Purkinje cell (primary cell): Measurements from ENCODE around the gene RAB11FIP3. TPM values are rescaled to one million over a fixed set of nuclear protein-coding genes. Genes with fewer than 3 reads are reported as not detected.

Experiments used
- polyA plus RNA-seq: library from polyadenylated mRNA; unstranded; fragments of >200 nt; fragmentation: Nextera tagmentation; gene quantifications from 2 replicates; pipeline ENCODE4 v1.2.1, GENCODE V29; 2014

Gene RAB11FIP3
- polyA plus RNA-seq, result 1.1 and 1.6 TPM in 2 replicates

GRCh38 chr16:425082-425718 lies at the start of gene RAB11FIP3:
TSS of gene RAB11FIP3 (plus strand) at chr16:425649. CDS start at chr16:426007, 358 bp downstream.

GRCh38 chr16:381789-382717 lies 43.4 kb upstream of the RAB11FIP3 start, which contains the start of gene PGAP6:
TSS of gene PGAP6 (minus strand) at chr16:381978. CDS start at chr16:381821, 157 bp downstream.

GRCh38 chr16:397135-397661 lies 28.3 kb upstream of the RAB11FIP3 start, which contains the start of gene NME4:
TSS of gene NME4 (plus strand) at chr16:397199. CDS start at chr16:397223, 24 bp downstream.

GRCh38 chr16:401468-402348 lies 23.7 kb upstream of the RAB11FIP3 start, which contains the start of gene DECR2:
TSS of gene DECR2 (plus strand) at chr16:401885. CDS start at chr16:401964, 79 bp downstream.

GRCh38 chr16:527015-527903 lies 101.8 kb downstream of the RAB11FIP3 start, which contains the start of gene CAPN15:
TSS of gene CAPN15 (plus strand) at chr16:527712. CDS start at chr16:546839, 19,127 bp downstream.

GRCh38 chr16:560204-560700 lies 134.8 kb downstream of the RAB11FIP3 start, which contains the start of gene PRR35:
TSS of gene PRR35 (plus strand) at chr16:560394. CDS start at chr16:563295, 2,901 bp downstream.

GRCh38 chr16:566475-567372 lies 141.3 kb downstream of the RAB11FIP3 start, which contains the start of gene NHLRC4:
TSS of gene NHLRC4 (plus strand) at chr16:567005. CDS start at chr16:568048, 1,043 bp downstream.

GRCh38 chr16:569445-570254 lies 144.2 kb downstream of the RAB11FIP3 start, which contains the start of gene PIGQ:
TSS of gene PIGQ (plus strand) at chr16:569968. CDS start at chr16:574075, 4,107 bp downstream.

Other genes starting within 250 kb of the RAB11FIP3 start
- gene HBA1, start 249.0 kb upstream of the RAB11FIP3 start, polyA plus RNA-seq, result 99.3 and 127 TPM in 2 replicates
- 2.3 and 4.8 TPM in 2 replicates for gene HBQ1, start 245.2 kb upstream of the RAB11FIP3 start, polyA plus RNA-seq
- gene LUC7L, start 196.2 kb upstream of the RAB11FIP3 start, polyA plus RNA-seq, result 17.1 and 24.7 TPM in 2 replicates
- gene FAM234A, start 190.8 kb upstream of the RAB11FIP3 start, polyA plus RNA-seq, result 6.5 and 10.2 TPM in 2 replicates
- 2.8 and 2.9 TPM in 2 replicates for gene RGS11, start 149.7 kb upstream of the RAB11FIP3 start, polyA plus RNA-seq
- gene ARHGDIG, start 145.1 kb upstream of the RAB11FIP3 start, polyA plus RNA-seq, result 2.6 and 15.2 TPM in 2 replicates
- gene PDIA2, start 142.5 kb upstream of the RAB11FIP3 start, polyA plus RNA-seq, result 4.0 TPM in 1 of 2 replicates, not detected in the other
- gene AXIN1, start 72.9 kb upstream of the RAB11FIP3 start, polyA plus RNA-seq, result 0.25 and 0.26 TPM in 2 replicates
- gene MRPL28, start 55.1 kb upstream of the RAB11FIP3 start, polyA plus RNA-seq, result 10.1 and 15.9 TPM in 2 replicates
- gene PGAP6, start 43.7 kb upstream of the RAB11FIP3 start, polyA plus RNA-seq, result 0.07 and 0.27 TPM in 2 replicates
- gene NME4, start 28.4 kb upstream of the RAB11FIP3 start, polyA plus RNA-seq, result 3.8 and 4.8 TPM in 2 replicates
- gene DECR2, start 23.8 kb upstream of the RAB11FIP3 start, polyA plus RNA-seq, result 3.3 and 5.9 TPM in 2 replicates
- gene CAPN15, start 102.1 kb downstream of the RAB11FIP3 start, polyA plus RNA-seq, result 0.31 and 0.76 TPM in 2 replicates
- gene PRR35, start 134.7 kb downstream of the RAB11FIP3 start, polyA plus RNA-seq, result not detected in 2 replicates
- gene NHLRC4, start 141.4 kb downstream of the RAB11FIP3 start, polyA plus RNA-seq, result not detected in 2 replicates
- 0.84 and 1.6 TPM in 2 replicates for gene PIGQ, start 144.3 kb downstream of the RAB11FIP3 start, polyA plus RNA-seq
- gene RAB40C, start 164.4 kb downstream of the RAB11FIP3 start, polyA plus RNA-seq, result 0.60 and 4.0 TPM in 2 replicates
- gene WFIKKN1, start 205.3 kb downstream of the RAB11FIP3 start, polyA plus RNA-seq, result 0.16 and 0.27 TPM in 2 replicates
- gene METTL26, start 210.7 kb downstream of the RAB11FIP3 start, polyA plus RNA-seq, result 32.5 and 32.9 TPM in 2 replicates
- gene MCRIP2, start 216.2 kb downstream of the RAB11FIP3 start, polyA plus RNA-seq, result 3.1 and 7.9 TPM in 2 replicates
- 1.5 and 2.0 TPM in 2 replicates for gene WDR90, start 223.7 kb downstream of the RAB11FIP3 start, polyA plus RNA-seq
- gene RHOT2, start 242.5 kb downstream of the RAB11FIP3 start, polyA plus RNA-seq, result 7.1 and 8.1 TPM in 2 replicates